ENCODE measurements around the gene PBX1.

Gene PBX1

GRCh38 chr1:164671323-164671965 lies 112.5 kb downstream of the PBX1 start:
- DNase-seq, result no peak

- DNase-seq, result no peak
These were observed 113.1 kb downstream of the PBX1 start for GRCh38 chr1:164671966-164672571.

GRCh38 chr1:164672588-164672987 lies 113.6 kb downstream of the PBX1 start:
- DNase-seq, result no peak

GRCh38 chr1:164673584-164674214 lies 114.7 kb downstream of the PBX1 start:
- DNase-seq, result no peak

- DNase-seq, result no peak
These were observed 116.4 kb downstream of the PBX1 start for GRCh38 chr1:164675342-164675904.

- DNase-seq, result no peak
These were observed 119.2 kb downstream of the PBX1 start for GRCh38 chr1:164678136-164678700.

- DNase-seq, result no peak
These were observed 123.6 kb downstream of the PBX1 start for GRCh38 chr1:164682570-164682969.

- no peak for DNase-seq
These were observed 124.3 kb downstream of the PBX1 start for GRCh38 chr1:164683235-164683634.

- DNase-seq, result no peak
These were observed 126.5 kb downstream of the PBX1 start for GRCh38 chr1:164685266-164686035.

GRCh38 chr1:164687777-164688176 lies 128.8 kb downstream of the PBX1 start:
- DNase-seq, result no peak

GRCh38 chr1:164688791-164689190 lies 129.8 kb downstream of the PBX1 start:
- DNase-seq, result no peak

GRCh38 chr1:164689672-164690511 lies 130.9 kb downstream of the PBX1 start:
- no peak for DNase-seq

- no peak for DNase-seq
These were observed 133.4 kb downstream of the PBX1 start for GRCh38 chr1:164692420-164692819.

GRCh38 chr1:164693564-164694359 lies 134.8 kb downstream of the PBX1 start:
- no peak for DNase-seq

- no peak for DNase-seq
These were observed 135.5 kb downstream of the PBX1 start for GRCh38 chr1:164694505-164694904.

GRCh38 chr1:164695956-164696665 lies 137.1 kb downstream of the PBX1 start:
- DNase-seq, result no peak

- DNase-seq, result no peak
These were observed 141.0 kb downstream of the PBX1 start for GRCh38 chr1:164699815-164700491.

GRCh38 chr1:164700683-164701082 lies 141.7 kb downstream of the PBX1 start:
- no peak for DNase-seq

GRCh38 chr1:164701189-164701761 lies 142.3 kb downstream of the PBX1 start:
- DNase-seq, result no peak

All from right hindlimb (tissue), 1 donor.